Tibial nerve (tissue), 4 donors: ENCODE results near the gene ECE1. TPM values are rescaled to one million over a fixed set of nuclear protein-coding genes. Genes with fewer than 3 reads are reported as not detected.
"Not testable (repeated sequence)": the region's sequence is repeated elsewhere in the genome, so short reads cannot be mapped to it uniquely, and the experiment has no call there.

Experiments
- DNase-seq, 2 donors: peaks; one replicate each; pipeline ENCODE4 v3.0.0-alpha.2; 2019; ENCODE audit warnings: low spot score in 2 of 2
- H3K27ac ChIP-seq, 4 donors: fragments of 200-600 bp; sonication (generic) in 3 of 4; one replicate each; pipeline ENCODE4 v1.5.1; 2017 to 2019; ENCODE audit warnings: mild to moderate bottlenecking in 1 of 4
- H3K27me3 ChIP-seq, 2 donors: fragments of 200-600 bp; sonication (generic) in 1 of 2; one replicate each; pipeline versions ENCODE4 v1.5.1 to v1.6.0; 2017 to 2019
- H3K36me3 ChIP-seq, 3 donors: fragments of 200-600 bp; sonication (generic); one replicate each; pipeline ENCODE4 v1.5.1; 2018 to 2019
- H3K4me1 ChIP-seq, 4 donors: fragments of 200-600 bp; sonication (generic) in 3 of 4; one replicate each; pipeline ENCODE4 v1.5.1; 2017 to 2019
- H3K4me3 ChIP-seq, 4 donors: fragments of 200-600 bp; sonication (generic) in 3 of 4; one replicate each; pipeline ENCODE4 v1.5.1; 2017 to 2019; ENCODE audit warnings: mild to moderate bottlenecking in 1 of 4, moderate library complexity in 1 of 4
- H3K9me3 ChIP-seq, 4 donors: fragments of 200-600 bp; sonication (generic) in 3 of 4; one replicate each; pipeline ENCODE4 v1.5.1; 2017 to 2019
- CTCF ChIP-seq, 5 experiments: fragments of 200-600 bp in 3 of 5; fragments of 450-650 bp in 2 of 5; sonication (generic) in 3 of 5; IDR thresholded peaks; one replicate each; pipeline ENCODE4 v1.5.1; 2016 to 2019; ENCODE audit warnings: antibody characterized with exemption in 5 of 5, mild to moderate bottlenecking in 3 of 5, moderate library complexity in 2 of 5
- EP300 ChIP-seq, 2 donors: sonication (generic); formaldehyde crosslinking; IDR thresholded peaks; one replicate each; pipeline ENCODE4 v1.6.1; 2017; ENCODE audit warnings: antibody characterized with exemption in 2 of 2, mild to moderate bottlenecking in 1 of 2
- POLR2A ChIP-seq, 2 donors: fragments of 450-650 bp; IDR thresholded peaks; one replicate each; pipeline ENCODE4 v1.6.1; 2017; ENCODE audit warnings: antibody characterized with exemption in 2 of 2, mild to moderate bottlenecking in 2 of 2, moderate library complexity in 2 of 2
- WGBS, 2 donors: methylation state at CpG; one replicate each; pipeline ENCODE4 v1.1.5; 2018; 5-methylcytosine and 5-hydroxymethylcytosine counted together
- total RNA-seq, 4 donors: library from RNA; depleted of rRNA; stranded (reverse); fragments of >200 nt; gene quantifications; one replicate each; pipeline ENCODE4 v1.1.0, GENCODE V29; 2016

The ECE1 gene
- total RNA-seq, 4 donors from 2014 or later, result 84.1 to 128 (median 110) TPM

DNA sequence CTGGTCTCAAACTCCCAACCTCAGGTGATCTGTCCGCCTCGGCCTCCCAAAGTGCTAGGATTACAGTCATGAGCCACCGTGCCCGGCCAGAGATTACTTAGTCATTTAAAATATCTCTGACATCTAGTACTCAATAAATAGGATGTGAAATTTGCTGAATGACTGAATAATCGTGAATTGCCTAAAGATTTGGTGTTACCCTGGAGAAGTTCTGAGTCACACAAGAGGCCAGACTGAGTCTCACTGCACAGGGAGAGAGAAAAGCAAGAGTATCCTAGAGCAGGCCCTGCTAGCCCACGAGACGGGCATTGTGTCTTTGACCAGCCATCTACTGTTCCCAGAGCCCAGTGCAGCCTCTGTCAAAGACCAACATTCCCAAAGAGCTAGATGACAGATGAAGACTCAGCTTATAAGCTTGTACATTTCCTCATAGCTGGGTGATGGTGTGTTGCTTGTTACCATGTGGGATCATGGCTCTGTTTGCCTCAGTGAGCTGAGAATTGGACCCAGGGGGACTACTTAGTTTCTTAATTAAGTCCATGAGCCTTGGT is 108.0 kb downstream of the ECE1 start:
- Histone ChIP-seq H3K4me3 (no peak overlapping the region), H3K4me1 (peaks cover 0 to 10% (median under 1%) of the 10 kb centered on the region in 4 donors), H3K27ac (no peak overlapping the region), H3K27me3 (no peaks in the 10 kb centered on the region), H3K36me3 (no peaks in the 10 kb centered on the region), H3K9me3 (no peaks in the 10 kb centered on the region)
- no peak for DNase-seq
- WGBS, 2 donors, result 78 to 83% methylated on average over 7 of the region's 7 CpGs
- TF ChIP-seq CTCF (IDR thresholded peaks at IDR 0.05) (no peak), EP300 (IDR thresholded peaks at IDR 0.05) (no peak), POLR2A (IDR thresholded peaks at IDR 0.05) (no peak)

GRCh38 chr1:21178271-21178670 is 112.0 kb downstream of the ECE1 start:
- 94 to 95% methylated on average over 16 of the region's 16 CpGs for WGBS, 2 donors
- H3K9me3 ChIP-seq, H3K27ac ChIP-seq, H3K36me3 ChIP-seq, H3K27me3 ChIP-seq, DNase-seq, H3K4me3 ChIP-seq: not testable (repeated sequence)
- peaks cover 0 to 24% (median 14%) of the 10 kb centered on the region in 4 donors for H3K4me1 ChIP-seq

- Histone ChIP-seq H3K36me3 (no peaks in the 10 kb centered on the region), H3K27me3 (no peaks in the 10 kb centered on the region), H3K27ac (peak within 1 kb of the TSS; percentile 85 to 97 (median 86)), H3K9me3 (no peaks in the 10 kb centered on the region), H3K4me3 (peak within 1 kb of the TSS; percentile 58 to 80 (median 66)), H3K4me1 (peaks cover 0 to 29% (median 14%) of the 10 kb centered on the region in 4 donors)
- WGBS, 2 donors, result 4 to 5% methylated on average over 39 to 52 of the region's 90 CpGs
- TF ChIP-seq CTCF (IDR thresholded peaks at IDR 0.05) (peak in 3 of 5 experiments; percentile 5 to 43 (median 24)), POLR2A (IDR thresholded peaks at IDR 0.05) (peak; percentile 77 to 79), EP300 (IDR thresholded peaks at IDR 0.05) (peak in 1 of 2 donors; percentile 91)
- peak; percentile 97 to 100 for DNase-seq
Observed at GRCh38 chr1:21176586-21177555, 113.4 kb downstream of the ECE1 start, which contains the start of gene EIF4G3. EIF4G3 (minus strand) TSS chr1:21176897; CDS start chr1:21002742, 174,155 bp downstream.

- Histone ChIP-seq H3K27me3 (no peaks in the 10 kb centered on the region), H3K9me3 (no peaks in the 10 kb centered on the region), H3K4me3 (peak overlapping the region; percentile 58 to 80 (median 66)), H3K4me1 (peaks cover 0 to 39% (median 14%) of the 10 kb centered on the region in 4 donors), H3K27ac (peak overlapping the region; percentile 85 to 97 (median 86)), H3K36me3 (no peaks in the 10 kb centered on the region)
- WGBS, 2 donors, result 0 to 1% methylated on average over 10 to 44 of the region's 69 CpGs
- no peak for DNase-seq
- TF ChIP-seq CTCF (IDR thresholded peaks at IDR 0.05) (no peak), EP300 (IDR thresholded peaks at IDR 0.05) (no peak), POLR2A (IDR thresholded peaks at IDR 0.05) (no peak)
Observed at GRCh38 chr1:21175670-21176581, 114.3 kb downstream of the ECE1 start.

DNA sequence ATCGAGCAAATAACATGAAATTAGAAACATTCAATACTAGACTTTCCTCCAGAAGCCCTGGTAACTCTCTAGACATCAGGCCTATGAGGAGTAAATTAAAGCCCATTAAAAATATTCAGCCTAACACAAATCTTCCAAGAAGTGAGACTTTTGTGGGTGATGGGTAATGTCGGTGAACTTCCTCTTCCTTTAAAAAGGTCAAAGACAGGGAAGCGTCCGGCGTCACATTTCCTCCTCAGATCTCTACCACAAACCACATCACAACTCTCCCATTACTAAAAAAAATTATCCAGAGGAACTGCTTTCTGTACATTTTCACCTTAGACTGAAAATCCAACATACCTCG is 115.0 kb downstream of the ECE1 start:
- Histone ChIP-seq H3K27ac (peak overlapping the region; percentile 85 to 97 (median 86)), H3K4me1 (peaks cover 0 to 44% (median 14%) of the 10 kb centered on the region in 4 donors), H3K4me3 (peak overlapping the region; percentile 58 to 80 (median 66)), H3K36me3 (peaks cover 0 to 2% (median 0%) of the 10 kb centered on the region in 3 donors), H3K9me3 (no peaks in the 10 kb centered on the region), H3K27me3 (no peaks in the 10 kb centered on the region)
- TF ChIP-seq EP300 (IDR thresholded peaks at IDR 0.05) (peak; percentile 10 to 18), POLR2A (IDR thresholded peaks at IDR 0.05) (no peak)
- WGBS, 2 donors, result 1 to 2% methylated on average over 6 of the region's 6 CpGs
- DNase-seq, result peak in 1 of 2 donors; percentile 41
